Measurements from ENCODE around the gene CCDC27. TPM values are rescaled to one million over a fixed set of nuclear protein-coding genes. Genes with fewer than 3 reads are reported as not detected.

Gene CCDC27
- total RNA-seq, 2 donors from 2014 or later: not detected

- Mint-ChIP-seq H3K36me3 (ENCODE audit: low read depth) (peaks cover 15% of the 10 kb centered on the region), H3K27ac (no peak overlapping the region), H3K27me3 (no peaks in the 10 kb centered on the region), H3K4me1 (peaks cover 11% of the 10 kb centered on the region), H3K4me3 (no peak overlapping the region)
- ATAC-seq (no peak), DNase-seq (no peak)
- no peaks in the 10 kb centered on the region for H3K9me3 ChIP-seq (ENCODE audit: control insufficient read depth, low read length, poor library complexity, severe bottlenecking)
These were observed 65.0 kb downstream of the CCDC27 start for GRCh38 chr1:3817138-3817740.

GRCh38 chr1:3817821-3818597 lies 65.8 kb downstream of the CCDC27 start:
- Mint-ChIP-seq H3K4me1 (peaks cover 11% of the 10 kb centered on the region), H3K4me3 (no peak overlapping the region), H3K36me3 (ENCODE audit: low read depth) (peaks cover 15% of the 10 kb centered on the region), H3K27me3 (no peaks in the 10 kb centered on the region), H3K27ac (no peak overlapping the region)
- ATAC-seq (no peak), DNase-seq (no peak)
- H3K9me3 ChIP-seq (ENCODE audit: control insufficient read depth, low read length, poor library complexity, severe bottlenecking): no peaks in the 10 kb centered on the region

DNA sequence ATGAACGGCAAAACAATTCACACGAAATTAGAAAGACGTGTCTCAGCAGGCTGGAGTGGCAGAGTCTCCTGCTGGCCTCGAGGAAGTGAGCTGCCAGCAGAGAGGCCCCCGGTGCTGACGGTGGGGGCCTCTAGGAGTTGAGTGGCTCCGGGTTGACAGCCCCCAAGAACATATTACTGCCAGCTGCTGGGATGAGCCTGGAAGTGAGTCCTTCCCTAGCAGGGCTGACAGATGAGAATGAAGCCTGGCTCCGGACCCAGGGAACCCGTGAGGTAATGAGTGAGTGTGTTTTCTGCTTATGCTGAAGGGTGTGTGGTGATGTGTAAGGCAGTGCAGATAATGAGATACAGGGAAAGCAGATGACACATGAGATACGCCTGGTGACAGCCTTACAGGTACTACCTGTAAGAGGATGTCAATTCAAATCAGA lies 67.5 kb downstream of the CCDC27 start:
- H3K27ac Mint-ChIP-seq: peak overlapping the region; percentile 69
- DNase-seq (no peak), ATAC-seq (no peak)
- no peaks in the 10 kb centered on the region for H3K27me3 Mint-ChIP-seq
- H3K4me3 Mint-ChIP-seq: no peak overlapping the region
- peaks cover 23% of the 10 kb centered on the region for H3K36me3 Mint-ChIP-seq (ENCODE audit: low read depth)
- H3K9me3 ChIP-seq (ENCODE audit: control insufficient read depth, low read length, poor library complexity, severe bottlenecking): no peaks in the 10 kb centered on the region
- peaks cover 11% of the 10 kb centered on the region for H3K4me1 Mint-ChIP-seq

DNA sequence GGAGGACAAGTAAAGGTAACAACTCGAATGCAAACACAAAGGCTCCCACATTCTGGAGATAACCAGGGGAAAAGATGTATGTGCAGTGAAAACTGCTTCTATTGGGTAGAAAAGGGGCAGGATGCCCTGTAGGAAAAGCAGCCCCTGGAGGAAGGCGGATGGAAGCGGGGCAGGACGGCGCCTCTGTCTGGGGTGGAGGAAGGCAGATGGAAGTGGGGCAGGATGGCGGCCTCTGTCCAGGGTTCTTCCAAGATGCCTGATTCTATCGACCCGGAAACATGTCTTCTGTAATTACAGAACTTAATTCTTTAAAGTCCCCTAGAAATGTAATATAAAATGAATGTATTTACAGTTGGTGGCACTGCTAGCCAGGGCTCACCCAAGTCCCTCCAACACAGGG lies 68.1 kb downstream of the CCDC27 start:
- peaks cover 11% of the 10 kb centered on the region for H3K4me1 Mint-ChIP-seq
- H3K36me3 Mint-ChIP-seq (ENCODE audit: low read depth): peaks cover 23% of the 10 kb centered on the region
- peak overlapping the region; percentile 69 for H3K27ac Mint-ChIP-seq
- DNase-seq (no peak), ATAC-seq (no peak)
- H3K4me3 Mint-ChIP-seq: no peak overlapping the region
- no peaks in the 10 kb centered on the region for H3K27me3 Mint-ChIP-seq
- no peaks in the 10 kb centered on the region for H3K9me3 ChIP-seq (ENCODE audit: control insufficient read depth, low read length, poor library complexity, severe bottlenecking)

DNA sequence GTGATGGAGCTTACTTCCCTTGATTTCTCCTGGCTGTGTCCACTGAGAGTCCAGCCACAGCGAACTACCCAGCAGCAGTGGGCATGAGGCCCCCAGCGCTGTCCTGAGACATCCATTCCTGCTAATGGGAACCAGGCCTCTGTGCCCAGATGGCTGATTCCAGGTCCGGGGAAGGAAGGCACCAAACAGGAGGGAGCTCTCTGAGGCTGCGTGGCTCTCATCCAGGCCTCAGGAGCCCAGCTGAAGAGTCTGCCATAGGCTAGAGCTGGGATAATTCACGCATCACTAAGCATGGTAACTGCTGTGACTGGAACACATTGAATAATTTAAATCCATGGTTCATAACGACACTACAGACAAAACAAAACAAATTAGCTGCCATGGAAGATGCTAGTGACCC lies 68.8 kb downstream of the CCDC27 start:
- ATAC-seq (no peak), DNase-seq (no peak)
- H3K9me3 ChIP-seq (ENCODE audit: control insufficient read depth, low read length, poor library complexity, severe bottlenecking): no peaks in the 10 kb centered on the region
- Mint-ChIP-seq H3K36me3 (ENCODE audit: low read depth) (peaks cover 23% of the 10 kb centered on the region), H3K4me3 (no peak overlapping the region), H3K27ac (no peak overlapping the region), H3K4me1 (peaks cover 11% of the 10 kb centered on the region), H3K27me3 (no peaks in the 10 kb centered on the region)

Other genes starting within 250 kb of the CCDC27 start
- 10 to 100 TPM; 63.1 to 63.8 TPM for gene MEGF6, start 140.9 kb upstream of the CCDC27 start, total RNA-seq
- 10 to 100 TPM; 30.3 to 34.9 TPM for gene TPRG1L, start 127.4 kb upstream of the CCDC27 start, total RNA-seq
- 10 to 100 TPM; 24.8 to 25.9 TPM for gene WRAP73, start 102.3 kb upstream of the CCDC27 start, total RNA-seq
- under 1 TPM in 1 of 2 donors, not detected in 1; 0.31 TPM for gene TP73, start 99.9 kb upstream of the CCDC27 start, total RNA-seq
- gene SMIM1, start 20.3 kb downstream of the CCDC27 start, total RNA-seq: 1 to 10 TPM in 1 of 2 donors, under 1 TPM in 1; 0.75 to 1.5 TPM
- gene LRRC47, start 44.0 kb downstream of the CCDC27 start, total RNA-seq: 10 to 100 TPM; 35.1 to 37.9 TPM
- gene CEP104, start 104.8 kb downstream of the CCDC27 start, total RNA-seq: 10 to 100 TPM; 33.0 to 34.6 TPM
- gene DFFB, start 105.0 kb downstream of the CCDC27 start, total RNA-seq: 10 to 100 TPM; 14.9 to 15.3 TPM
- gene C1orf174, start 147.8 kb downstream of the CCDC27 start, total RNA-seq: 10 to 100 TPM; 13.5 to 16.4 TPM